HL-60/S4 treated with retinoic acid at 250 ng/mL for 4 days and 3 days (cell line): ENCODE results near the gene ENTHD1.

ENCODE experiments used
- in situ Hi-C: fragments of 300-500 bp; cut with MboI; formaldehyde crosslinking; loops from 2 replicates; pipeline ENCODE4 v1.7.0; 2022; ENCODE audit warnings: low sequenced_read_pairs

The ENTHD1 gene, protein sequence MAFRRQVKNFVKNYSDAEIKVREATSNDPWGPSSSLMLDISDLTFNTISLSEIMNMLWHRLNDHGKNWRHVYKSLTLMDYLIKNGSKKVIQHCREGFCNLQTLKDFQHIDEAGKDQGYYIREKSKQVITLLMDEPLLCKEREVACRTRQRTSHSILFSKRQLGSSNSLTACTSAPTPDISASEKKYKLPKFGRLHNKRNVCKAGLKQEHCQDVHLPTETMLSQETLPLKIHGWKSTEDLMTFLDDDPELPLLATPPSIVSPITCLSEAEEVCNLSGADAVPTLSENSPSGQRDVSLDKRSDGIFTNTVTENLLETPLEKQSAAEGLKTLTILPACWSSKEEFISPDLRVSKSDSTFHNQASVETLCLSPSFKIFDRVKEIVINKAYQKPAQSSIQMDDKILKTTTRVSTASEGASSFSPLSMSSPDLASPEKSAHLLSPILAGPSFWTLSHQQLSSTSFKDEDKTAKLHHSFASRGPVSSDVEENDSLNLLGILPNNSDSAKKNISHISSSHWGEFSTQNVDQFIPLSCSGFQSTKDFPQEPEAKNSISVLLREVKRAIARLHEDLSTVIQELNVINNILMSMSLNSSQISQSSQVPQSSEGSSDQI

DNA sequence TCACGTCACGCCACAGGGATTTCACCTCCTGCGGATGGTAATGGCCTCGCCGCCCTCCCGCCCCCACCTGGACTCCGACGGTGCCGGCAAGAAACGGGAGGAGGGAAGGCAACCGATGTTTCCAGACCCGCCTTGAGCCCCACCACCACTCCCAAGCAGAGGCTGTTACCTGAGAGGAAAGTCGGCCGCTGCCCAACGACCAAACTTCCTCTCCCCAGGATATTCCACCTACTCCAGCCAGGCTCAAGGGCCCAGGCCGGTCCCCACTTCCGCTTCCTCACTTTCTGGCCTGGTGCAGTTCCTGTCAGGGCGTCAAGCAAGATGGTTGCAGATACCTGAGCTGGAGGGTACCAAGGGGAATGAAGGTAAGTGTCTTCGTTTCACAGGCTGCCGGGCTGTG is at the start of gene ENTHD1:
TSS of gene ENTHD1 (minus strand) at position 235 of the 400 bp plus-strand sequence. CDS start 6,012 bp downstream, outside the sequence.
- in situ Hi-C loops = no loop called here

DNA sequence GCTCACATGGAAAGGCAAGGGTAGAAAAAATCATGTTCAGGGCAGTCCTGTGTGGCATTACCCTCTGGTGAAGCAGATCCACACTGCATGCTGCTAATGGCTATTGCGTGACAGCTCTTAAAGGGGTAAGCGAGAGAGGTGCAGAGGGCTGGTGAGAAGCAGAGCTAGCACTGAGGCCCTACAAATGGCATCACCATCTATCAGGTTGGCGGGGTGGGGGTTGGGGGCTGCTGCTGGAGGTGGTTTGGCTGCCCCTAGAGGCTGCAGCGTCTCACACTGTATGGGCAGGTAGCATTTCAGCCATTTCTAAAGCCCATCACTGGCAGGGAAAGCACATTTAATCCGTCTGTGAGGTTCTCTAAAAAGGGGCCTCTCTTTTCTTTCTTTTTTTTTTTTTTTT is 49.8 kb upstream of the ENTHD1 start:
- in situ Hi-C loops = no loop called here

DNA sequence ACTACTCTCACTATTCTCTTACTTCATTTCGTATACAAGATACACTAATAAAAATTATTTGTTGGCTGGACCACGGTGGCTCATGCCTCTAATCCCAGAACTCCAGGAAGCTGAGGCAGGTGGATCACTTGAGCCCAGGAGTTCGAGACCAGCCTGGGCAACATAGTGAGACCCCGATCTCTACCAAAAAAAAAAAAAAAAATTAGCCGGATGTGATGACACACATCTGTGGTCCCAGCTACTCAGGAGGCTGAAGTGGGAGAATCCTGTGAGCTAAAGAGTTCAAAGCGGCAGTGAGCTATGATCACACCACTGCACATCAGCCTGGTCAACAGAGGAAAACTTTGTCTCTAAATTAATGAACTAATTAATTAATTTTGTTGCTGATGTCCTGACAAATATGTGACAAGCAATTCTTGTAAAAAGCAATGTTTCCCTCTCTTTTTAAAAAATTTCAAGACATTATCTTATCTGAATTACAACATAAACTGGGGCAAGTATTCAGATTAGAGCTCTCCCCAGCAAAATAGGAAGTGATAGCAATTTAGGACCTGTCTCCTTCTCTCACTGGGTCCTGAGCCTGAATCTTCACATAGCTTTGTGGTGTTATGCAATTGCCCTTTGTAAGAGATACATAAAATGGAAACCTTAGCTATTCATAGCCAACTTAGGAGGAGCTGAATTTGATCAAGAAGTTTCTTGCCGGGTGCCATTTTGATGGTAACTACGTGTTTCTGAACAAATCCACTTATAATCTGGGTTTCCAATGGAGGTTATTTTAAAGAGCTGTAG is 49.1 kb upstream of the ENTHD1 start:
- in situ Hi-C loops = no loop called here

DNA sequence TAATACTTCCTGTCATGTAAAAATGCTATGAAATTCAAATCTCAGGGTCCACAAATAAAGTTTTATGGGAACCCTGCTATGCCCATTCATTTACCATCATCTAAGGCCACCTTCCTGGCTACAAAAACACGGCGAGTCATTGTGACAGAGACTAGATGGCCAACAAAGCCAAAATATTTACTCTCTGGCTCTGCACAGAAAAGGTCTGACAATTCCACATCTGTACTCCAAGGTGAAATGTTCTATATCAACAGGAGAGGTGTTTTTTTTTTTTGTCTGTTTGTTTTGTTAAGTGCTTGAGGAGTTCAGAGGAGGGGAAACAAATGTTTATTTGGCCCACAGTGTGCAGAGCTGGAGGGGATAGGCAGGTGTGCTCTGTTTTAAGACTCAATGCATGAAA is 48.0 kb upstream of the ENTHD1 start:
- in situ Hi-C loops = no loop called here

DNA sequence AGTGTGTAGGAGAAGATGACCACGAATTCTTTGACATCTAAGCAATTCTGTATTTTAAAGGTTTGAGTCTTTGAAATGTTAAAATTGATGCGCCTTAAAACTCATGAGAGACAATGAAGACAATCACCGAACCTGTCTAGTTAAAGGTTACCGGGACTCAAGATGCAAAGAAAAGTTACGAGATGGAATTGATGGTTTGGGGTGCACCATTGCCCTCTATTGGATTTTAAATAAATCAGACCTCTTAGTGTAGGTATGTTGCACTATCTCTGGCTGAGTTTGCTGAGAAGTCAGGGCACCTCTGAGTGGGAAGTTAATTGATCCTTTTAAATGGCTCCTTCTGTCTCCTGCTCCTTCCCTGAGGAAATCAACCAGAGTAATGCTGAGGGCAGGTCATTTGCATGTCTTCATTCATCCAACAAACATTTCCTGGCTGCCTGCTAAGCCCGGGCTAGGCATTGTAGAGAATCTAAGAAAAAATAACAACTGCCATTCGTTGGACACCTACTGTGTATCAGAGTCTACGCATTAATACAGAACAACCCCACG is 47.3 kb upstream of the ENTHD1 start:
- in situ Hi-C loops = no loop called here

DNA sequence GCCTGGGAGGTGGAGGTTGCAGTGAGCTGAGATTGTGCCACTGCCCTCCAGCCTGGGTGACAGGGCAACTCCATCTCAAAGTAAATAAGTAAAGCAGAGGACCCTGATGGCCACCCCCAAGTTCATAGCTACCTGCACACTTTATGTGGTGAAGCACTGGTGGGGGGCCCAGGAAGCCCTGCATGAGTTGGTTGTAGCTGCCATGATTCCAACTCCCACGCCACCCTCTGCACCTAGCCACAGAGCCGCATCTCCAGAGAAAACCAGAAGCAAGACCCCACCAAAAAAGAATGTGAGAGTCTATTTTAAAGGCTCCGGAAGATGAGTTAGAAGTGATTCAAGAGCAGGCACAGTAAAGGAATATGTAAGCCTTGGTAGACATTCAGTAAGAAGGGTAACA is 46.3 kb upstream of the ENTHD1 start:
- in situ Hi-C loops = no loop called here

DNA sequence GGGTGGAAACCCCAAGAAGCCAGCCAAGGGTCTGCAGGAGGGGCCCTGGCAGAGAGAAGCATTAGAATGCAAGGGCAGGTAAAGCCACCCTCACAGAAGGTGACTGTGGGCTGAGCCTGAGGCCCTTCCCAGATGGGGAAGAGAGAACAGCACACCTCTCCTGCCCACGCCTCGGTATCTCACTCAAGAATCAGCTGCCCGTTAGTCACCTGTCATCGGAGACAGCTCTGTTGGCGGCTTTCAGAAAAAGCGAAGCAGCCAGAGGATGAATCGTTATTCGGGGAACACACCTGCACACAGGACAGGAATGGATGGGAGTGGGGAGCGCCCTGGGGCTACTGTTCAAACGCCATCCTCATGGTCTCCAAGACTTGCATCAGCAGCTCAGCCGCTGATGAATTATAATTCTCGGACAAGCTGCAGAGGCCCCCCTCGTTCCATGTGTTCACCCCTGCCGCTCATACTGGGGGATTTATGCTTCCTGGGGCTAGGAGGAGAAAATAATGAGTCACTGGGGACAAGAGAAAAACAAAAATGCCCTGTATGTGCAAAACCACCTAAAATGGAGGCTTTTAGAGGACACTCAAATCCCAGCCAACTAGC is 45.0 kb upstream of the ENTHD1 start:
- in situ Hi-C loops = no loop called here

DNA sequence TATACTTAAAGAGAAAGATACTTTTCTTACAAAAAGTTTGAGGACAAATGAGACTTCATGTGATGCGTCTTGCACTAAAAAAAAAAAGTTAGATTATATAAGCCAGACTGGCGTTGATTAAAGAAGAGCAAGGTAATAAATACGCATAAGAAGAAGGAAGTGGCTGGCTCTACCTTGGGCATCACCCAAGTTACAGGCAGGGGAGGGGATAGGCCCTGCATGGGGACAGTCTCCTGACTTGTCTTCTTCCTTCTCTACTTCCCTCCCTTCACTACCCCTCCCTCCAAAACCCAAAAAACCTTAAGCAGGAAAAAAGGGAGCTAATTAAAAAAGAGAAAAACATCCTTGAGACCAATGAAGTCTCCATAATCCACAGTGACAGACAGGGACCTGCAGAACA is 44.3 kb upstream of the ENTHD1 start:
- in situ Hi-C loops = no loop called here

DNA sequence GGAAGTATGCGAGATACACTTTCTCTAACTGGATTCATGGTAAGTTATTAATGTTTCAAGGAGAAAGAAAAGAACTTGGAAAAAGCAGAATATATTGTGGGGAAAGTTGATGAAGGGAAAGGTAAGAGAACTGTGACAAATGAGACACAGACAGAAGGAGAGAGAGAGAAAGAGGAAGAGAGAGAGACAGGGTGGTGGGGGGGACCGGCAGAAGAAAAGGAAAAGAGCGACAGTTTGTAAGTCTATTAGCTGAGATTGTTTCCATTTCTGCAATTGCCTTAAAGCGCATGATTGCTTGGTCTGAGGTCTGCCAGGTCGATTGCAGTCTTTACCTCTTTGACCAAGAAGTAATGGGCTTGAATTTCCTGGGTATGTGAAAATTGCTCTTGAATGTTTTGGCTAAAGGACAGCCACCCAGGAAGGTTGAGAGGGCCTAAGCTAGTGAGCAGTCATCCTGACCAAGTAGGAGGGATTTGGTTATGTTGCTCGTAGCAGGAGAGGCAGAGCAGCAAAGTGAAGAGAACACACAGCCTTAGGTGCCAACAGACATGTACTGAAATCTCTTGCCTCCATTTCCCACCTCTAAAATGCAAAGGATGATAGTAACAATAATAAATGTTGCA is 43.1 kb upstream of the ENTHD1 start:
- in situ Hi-C loops = no loop called here

DNA sequence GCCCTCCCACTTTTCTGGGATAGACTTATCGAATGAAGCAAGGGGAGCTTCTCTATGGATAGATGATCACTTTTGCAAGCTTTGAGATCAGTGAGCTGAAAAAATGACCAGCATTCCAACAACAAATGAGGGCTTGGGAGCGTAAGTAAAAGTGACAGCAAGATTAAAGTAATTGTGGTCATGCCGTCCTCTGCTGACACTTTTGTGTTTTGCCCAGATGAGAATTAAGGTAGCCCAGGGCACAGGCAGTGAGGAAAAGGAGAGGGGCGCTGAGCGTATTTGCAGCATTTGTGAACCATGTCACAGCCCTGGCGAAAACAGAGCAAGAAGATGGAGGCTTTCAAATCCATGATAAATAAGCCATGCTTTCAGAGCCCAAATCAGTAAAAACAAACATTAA is 42.1 kb upstream of the ENTHD1 start:
- in situ Hi-C loops = no loop called here

DNA sequence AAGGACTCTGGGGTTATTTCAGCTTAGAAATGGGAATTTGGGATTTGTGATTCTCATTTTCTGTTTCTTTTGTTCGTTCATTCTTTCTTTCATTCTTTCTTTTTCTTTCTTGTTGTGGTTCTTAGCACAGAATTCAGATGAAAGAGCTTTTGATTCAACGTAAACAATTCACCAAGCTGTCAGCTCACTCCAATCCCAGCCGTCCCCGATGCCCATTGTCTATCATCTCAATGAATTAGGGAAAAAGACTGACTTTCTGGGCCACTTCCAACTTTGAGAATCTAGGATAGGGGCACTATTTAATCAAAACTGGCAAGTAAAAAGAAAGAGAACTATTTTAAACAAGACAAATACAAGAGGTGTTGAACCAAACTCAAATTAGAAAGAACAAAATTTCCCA is 41.6 kb upstream of the ENTHD1 start:
- in situ Hi-C loops = no loop called here

DNA sequence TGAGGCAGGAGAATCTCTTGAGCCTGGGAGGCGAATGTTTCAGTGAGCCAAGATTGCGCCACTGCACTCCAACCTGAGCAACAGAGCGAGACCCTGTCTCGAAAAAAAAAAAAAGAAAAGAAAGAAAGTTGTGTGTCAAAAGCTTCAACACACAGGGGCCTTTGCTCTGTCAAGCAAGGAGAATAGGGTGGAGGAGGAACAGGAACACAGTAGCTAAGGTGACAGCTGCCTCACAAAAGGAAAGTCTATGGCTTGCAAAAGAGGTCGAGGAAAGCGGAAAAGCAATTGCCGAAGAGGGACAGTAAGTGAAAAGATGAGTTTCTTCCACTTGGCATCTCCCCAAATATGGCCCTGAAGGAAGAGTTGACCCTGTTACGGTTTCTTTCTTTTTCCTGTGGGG is 40.2 kb upstream of the ENTHD1 start:
- in situ Hi-C loops = no loop called here

DNA sequence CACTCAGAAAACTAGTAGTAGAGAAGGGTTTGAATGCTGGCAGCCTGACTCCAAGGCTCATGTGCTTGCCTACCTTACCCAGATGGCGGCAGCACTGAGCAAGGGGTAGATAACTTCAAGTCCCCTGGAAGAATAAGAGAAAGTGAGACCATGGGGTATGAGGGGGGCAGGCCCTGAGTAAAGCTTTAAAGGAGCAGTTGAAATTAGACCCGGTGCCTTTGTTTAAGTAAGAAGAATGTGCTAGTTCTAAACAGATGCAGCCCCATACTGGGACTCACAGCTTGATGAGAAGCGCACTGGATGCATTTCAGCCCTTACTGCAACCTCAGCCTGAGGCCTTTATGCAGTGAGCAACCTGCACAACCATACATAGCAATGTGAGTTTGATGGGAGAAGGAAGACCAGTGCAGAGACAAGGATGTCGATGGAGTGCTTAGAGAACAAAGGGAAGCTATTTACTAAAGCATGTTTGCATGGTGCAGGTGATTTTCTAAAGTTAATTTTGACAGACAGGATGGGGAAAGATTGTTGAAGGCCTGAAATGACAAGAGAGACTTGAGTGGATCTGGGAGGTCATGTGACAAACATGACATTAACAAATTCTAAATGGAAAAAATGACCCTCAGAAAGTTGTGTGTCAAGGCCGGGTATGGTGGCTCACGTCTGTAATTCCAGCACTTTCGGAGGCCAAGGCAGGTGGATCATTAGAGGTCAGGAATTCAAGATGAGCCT is 39.5 kb upstream of the ENTHD1 start:
- in situ Hi-C loops = no loop called here

DNA sequence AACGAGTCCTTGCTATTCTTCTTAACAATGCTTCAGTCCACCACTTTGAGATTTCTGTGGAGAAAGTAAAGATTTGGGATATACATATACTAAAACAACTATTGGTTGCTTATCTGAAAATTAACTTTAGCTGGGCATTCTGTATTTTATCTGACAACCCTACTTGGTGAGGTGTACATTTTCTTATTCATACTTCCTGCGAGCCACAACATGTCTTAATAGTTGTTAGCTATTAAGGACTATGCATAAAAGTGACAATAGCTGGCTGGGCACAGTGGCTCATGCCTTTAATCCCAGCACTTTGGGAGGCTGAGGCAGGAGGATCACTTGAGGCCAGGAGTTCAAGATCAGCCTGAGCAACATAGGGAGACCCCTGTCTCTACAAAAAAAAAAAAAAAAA is 38.6 kb upstream of the ENTHD1 start:
- in situ Hi-C loops = no loop called here

DNA sequence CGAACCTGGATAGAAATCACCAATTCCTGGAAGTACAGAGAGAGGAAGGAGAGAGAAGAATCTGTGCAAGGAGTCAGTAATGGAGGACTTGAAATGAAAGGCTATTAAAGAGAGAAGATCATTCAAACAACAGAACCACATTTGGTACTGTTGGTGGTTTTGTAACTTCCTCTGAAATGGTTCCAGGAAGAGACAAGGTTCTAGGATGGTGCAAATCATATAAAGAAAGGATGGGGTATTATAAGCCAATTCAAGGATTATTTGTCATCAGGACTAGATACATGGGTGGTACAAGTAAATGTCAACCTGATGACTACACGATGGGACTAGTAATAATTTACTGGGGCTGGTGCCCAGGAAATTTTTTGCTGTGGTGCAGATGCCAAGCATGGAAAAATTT is 37.7 kb upstream of the ENTHD1 start:
- in situ Hi-C loops = no loop called here

DNA sequence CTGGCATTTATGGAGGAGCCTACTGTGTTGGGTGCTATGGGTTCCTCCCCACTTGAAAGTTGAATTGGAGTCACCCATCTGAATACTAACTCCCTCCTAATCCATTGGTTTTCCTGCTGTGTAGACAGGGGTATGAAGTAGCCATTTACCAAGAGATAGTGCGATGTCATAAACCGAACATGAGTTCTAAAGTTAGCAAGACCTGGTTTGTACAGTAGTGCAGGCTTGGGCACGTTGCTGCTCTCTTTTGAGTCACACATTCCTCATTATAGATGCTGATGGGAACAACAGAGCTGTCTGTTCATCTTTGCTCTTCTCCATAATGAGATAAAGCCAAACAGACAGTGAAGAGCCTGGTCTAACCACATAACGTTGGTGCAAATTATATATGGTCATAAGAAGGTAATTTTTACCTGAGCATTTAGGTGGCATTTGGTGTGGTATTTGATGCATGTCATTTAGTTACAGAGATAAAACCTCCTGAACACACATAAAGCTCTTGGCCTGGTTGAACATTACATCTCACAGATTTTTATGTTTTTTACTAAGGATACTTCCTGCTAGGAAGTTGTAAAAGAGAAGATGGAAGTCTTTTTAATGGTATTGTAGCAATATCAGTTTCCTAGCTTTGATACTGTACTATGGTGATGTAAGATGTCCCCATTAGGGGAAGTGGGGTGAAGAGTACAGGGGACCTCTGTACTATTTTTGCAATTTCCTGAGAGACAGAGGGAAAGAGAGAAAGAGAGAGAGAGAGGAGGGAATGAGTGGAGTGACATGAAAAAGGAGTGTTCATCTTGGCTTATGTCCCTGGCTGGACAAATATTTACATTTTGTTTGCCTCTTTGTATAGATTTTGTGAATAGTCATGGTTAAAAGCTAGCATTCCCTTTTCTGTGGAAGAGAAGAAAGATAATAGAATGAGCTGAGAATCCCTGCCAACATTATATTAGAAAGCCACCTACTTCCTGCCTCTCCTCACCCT is 35.3 kb upstream of the ENTHD1 start:
- in situ Hi-C loops = no loop called here

DNA sequence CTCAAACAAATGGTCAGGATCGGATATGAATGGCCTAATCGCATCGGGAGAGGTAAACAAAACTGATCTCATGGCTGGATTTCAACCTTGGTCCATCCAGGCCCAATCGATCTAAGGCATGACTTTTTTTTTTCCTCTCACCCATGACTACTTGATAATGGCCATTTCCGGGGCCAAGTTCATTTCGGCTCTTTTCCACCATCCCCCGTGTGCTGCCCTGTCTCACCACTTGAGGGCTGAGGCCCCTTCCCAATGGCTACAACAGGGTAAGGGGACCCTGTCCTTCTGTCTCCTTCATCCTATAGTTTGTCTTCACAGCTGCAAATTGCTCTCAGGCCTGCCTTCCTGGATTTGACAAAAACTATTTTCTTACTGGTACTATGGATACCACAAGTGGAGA is 34.0 kb upstream of the ENTHD1 start:
- in situ Hi-C loops = no loop called here

DNA sequence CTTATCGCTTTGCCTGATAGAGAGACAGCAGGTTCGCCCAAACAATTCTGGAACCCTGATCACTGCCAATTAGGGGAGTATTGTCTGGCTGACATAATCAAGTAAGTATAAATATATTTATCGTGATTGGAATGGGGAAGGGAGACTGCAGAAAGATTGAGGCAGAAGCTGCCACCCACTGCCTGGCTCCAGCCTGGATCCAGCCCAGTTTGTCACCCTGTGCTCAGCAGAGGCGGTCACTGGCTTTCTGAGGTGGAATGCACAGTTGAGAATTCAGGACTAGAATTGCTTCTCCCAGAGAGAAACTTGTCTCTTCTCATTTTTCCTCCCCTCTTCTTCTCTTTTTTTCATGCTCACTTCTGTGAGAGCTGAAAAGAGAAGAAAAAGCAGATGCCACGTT is 33.2 kb upstream of the ENTHD1 start:
- in situ Hi-C loops = no loop called here
